Measurements from ENCODE around the gene NCAM1. TPM values are rescaled to one million over a fixed set of nuclear protein-coding genes. Genes with fewer than 3 reads are reported as not detected.

NCAM1 gene
- total and polyA plus RNA-seq, 2 experiments from 2014 or later, result 0.76 to 1.6 TPM

DNA sequence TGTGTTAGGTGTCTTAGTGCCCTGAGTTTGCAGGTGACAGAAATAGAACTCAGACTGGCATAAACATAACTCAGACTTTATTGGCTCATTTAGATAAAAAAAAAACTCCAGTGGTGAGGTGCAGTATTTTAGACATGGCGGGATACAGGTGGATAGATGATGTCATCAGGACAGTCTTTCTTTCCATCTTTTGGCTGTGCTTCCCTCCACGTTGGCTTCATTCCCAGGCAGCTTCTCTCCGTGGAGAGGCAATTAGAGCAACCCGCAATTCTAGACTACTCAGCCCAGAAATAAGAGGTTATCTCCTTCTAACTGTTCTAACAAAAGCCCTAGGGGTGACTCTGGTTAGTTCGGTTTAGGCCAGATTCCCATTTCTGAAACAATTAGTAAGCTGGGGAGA, 40.5 kb downstream of the NCAM1 start:
- no peaks in the 10 kb centered on the region for H3K4me1 ChIP-seq (ENCODE audit: insufficient read depth)
- no peaks in the 10 kb centered on the region for H3K79me2 ChIP-seq (replicated peaks; ENCODE audit: insufficient read depth)
- no peaks in the 10 kb centered on the region for H3F3A ChIP-seq (replicated peaks; ENCODE audit: low read depth)
- Mint-ChIP-seq H3K27me3 (ENCODE audit: insufficient read depth, low read depth, poor library complexity) (no peaks in the 10 kb centered on the region), H3K36me3 (ENCODE audit: low read depth) (no peaks in the 10 kb centered on the region), H3K27ac (no peak overlapping the region), H3K4me3 (no peak overlapping the region), H3K4me1 (peaks cover 14% of the 10 kb centered on the region), H3K9me3 (no peaks in the 10 kb centered on the region)
- ATAC-seq (no peak), DNase-seq (ENCODE audit: low spot score) (no peak)
- TF ChIP-seq EZH2phosphoT487 (IDR thresholded peaks at IDR 0.05; ENCODE audit: unreplicated experiment) (no peak), POLR2AphosphoS5 (IDR thresholded peaks at IDR 0.05; ENCODE audit: low read depth) (no peak), CTCF (conservative IDR thresholded peaks at IDR 0.05; ENCODE audit: low read depth in 2 of 2) (no peak), ZNF331 (CRISPR knock-in tag; IDR thresholded peaks at IDR 0.05; ENCODE audit: low read depth) (no peak)
- H2AFZ ChIP-seq, result no peak overlapping the region
- H3K4me2 ChIP-seq, result no peak overlapping the region
- H4K20me1 ChIP-seq (replicated peaks; ENCODE audit: insufficient read depth), result no peaks in the 10 kb centered on the region
- no peak overlapping the region for H3K4me3 ChIP-seq
- H3K27ac ChIP-seq (ENCODE audit: low read depth), result no peak overlapping the region
- no peaks in the 10 kb centered on the region for H3K36me3 ChIP-seq (ENCODE audit: insufficient read depth)
- H3K27me3 ChIP-seq (ENCODE audit: insufficient read depth), result no peaks in the 10 kb centered on the region
- H3K9me2 ChIP-seq (ENCODE audit: insufficient read depth), result no peaks in the 10 kb centered on the region

DNA sequence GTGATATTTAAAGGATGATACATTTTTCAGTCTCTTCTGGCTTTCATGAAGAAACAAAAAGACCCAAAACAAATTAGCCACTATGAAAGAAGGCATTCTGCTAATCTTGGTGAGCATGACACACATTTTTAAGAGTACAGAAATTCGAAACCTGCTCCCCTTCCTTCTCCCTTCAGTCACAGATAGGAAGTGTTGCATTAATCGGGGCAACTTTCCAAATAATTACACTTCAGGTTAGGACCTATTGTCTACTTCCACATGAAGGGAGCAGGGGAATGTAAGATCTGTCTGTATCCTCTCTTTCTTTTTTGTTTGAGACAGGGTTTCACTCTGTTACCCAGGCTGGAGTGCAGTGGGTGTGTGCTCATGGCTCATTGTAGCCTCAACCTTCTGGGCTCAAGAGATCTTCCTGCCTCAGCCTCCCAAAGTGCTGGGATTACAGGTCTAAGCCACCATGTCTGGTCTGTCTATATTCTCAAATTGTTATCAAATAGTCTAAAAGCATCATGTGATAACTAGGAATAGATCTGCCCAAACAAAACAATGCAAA, 45.8 kb downstream of the NCAM1 start:
- Mint-ChIP-seq H3K4me1 (no peaks in the 10 kb centered on the region; the same call in 1 of the 3 replicates), H3K27me3 (ENCODE audit: insufficient read depth, low read depth, poor library complexity) (no peaks in the 10 kb centered on the region), H3K4me3 (no peak overlapping the region), H3K36me3 (ENCODE audit: low read depth) (no peaks in the 10 kb centered on the region), H3K27ac (no peak overlapping the region), H3K9me3 (no peaks in the 10 kb centered on the region)
- no peaks in the 10 kb centered on the region for H3K36me3 ChIP-seq (ENCODE audit: insufficient read depth)
- no peaks in the 10 kb centered on the region for H3F3A ChIP-seq (replicated peaks; ENCODE audit: low read depth)
- no peaks in the 10 kb centered on the region for H4K20me1 ChIP-seq (replicated peaks; ENCODE audit: insufficient read depth)
- no peaks in the 10 kb centered on the region for H3K4me1 ChIP-seq (ENCODE audit: insufficient read depth)
- no peaks in the 10 kb centered on the region for H3K27me3 ChIP-seq (ENCODE audit: insufficient read depth)
- ATAC-seq, result no peak
- no peak overlapping the region for H2AFZ ChIP-seq
- no peaks in the 10 kb centered on the region for H3K9me2 ChIP-seq (ENCODE audit: insufficient read depth)
- no peak overlapping the region for H3K27ac ChIP-seq (ENCODE audit: low read depth)
- no peaks in the 10 kb centered on the region for H3K79me2 ChIP-seq (replicated peaks; ENCODE audit: insufficient read depth)
- no peak overlapping the region for H3K4me2 ChIP-seq
- no peak for DNase-seq (ENCODE audit: low spot score)
- no peak overlapping the region for H3K4me3 ChIP-seq
- TF ChIP-seq JUNB (IDR thresholded peaks at IDR 0.05; ENCODE audit: unreplicated experiment) (no peak), EZH2 (IDR thresholded peaks at IDR 0.05; ENCODE audit: low read depth, unreplicated experiment) (no peak), CTCF (conservative IDR thresholded peaks at IDR 0.05; ENCODE audit: low read depth in 2 of 2) (no peak), POLR2AphosphoS5 (IDR thresholded peaks at IDR 0.05; ENCODE audit: low read depth) (no peak), NANOG (IDR thresholded peaks at IDR 0.05; ENCODE audit: borderline replicate concordance) (no peak), STAT1 (IDR thresholded peaks at IDR 0.05; ENCODE audit: unreplicated experiment) (no peak), EZH2phosphoT487 (IDR thresholded peaks at IDR 0.05; ENCODE audit: unreplicated experiment) (no peak), REST (IDR thresholded peaks at IDR 0.05; ENCODE audit: unreplicated experiment) (no peak), CREB1 (CRISPR knock-in tag; IDR thresholded peaks at IDR 0.05; ENCODE audit: low read depth) (no peak)
- TF ChIP-seq, protein P1, sequence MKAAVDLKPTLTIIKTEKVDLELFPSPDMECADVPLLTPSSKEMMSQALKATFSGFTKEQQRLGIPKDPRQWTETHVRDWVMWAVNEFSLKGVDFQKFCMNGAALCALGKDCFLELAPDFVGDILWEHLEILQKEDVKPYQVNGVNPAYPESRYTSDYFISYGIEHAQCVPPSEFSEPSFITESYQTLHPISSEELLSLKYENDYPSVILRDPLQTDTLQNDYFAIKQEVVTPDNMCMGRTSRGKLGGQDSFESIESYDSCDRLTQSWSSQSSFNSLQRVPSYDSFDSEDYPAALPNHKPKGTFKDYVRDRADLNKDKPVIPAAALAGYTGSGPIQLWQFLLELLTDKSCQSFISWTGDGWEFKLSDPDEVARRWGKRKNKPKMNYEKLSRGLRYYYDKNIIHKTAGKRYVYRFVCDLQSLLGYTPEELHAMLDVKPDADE (IDR thresholded peaks at IDR 0.05), result no peak
